ENCODE data around the gene RAVER1. TPM values are rescaled to one million over a fixed set of nuclear protein-coding genes. Genes with fewer than 3 reads are reported as not detected.
"Not testable (repeated sequence)": the region's sequence is repeated elsewhere in the genome, so short reads cannot be mapped to it uniquely, and the experiment has no call there.

Gene RAVER1
- total RNA-seq, 1 donor from 2014 or later = 51.8 TPM

DNA sequence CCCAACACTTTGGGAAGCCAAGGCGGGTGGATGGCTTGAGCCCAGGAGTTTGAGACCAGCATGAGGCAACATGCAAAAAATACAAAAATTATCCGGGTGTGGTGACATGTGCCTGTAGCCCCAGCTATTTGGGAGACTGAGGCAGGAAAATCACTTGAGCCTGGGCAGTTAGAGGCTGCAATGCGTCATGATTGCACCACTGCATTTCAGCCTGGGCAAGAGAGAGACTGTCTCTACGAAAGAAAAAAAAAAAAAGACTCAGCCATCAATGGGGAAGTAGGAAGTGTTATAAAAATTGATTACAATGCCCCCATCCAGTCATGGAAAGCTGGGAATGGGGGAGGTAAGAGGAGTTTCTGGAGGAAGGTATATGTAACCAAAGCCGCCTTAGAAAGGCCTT lies 41.6 kb upstream of the RAVER1 start:
- Histone ChIP-seq H3K4me1 (peaks cover 0 to 9% of the 10 kb centered on the region in 2 donors), H3K4me3 (no peak overlapping the region), H3K27me3 (no peaks in the 10 kb centered on the region), H3K9me3 (no peaks in the 10 kb centered on the region), H3K36me3 (peaks cover 6 to 27% of the 10 kb centered on the region in 2 donors), H3K27ac (no peak overlapping the region)
- DNase-seq (ENCODE audit: low spot score in 2 of 2) = no peak
- intact Hi-C loops (cut with DNase I) = no loop called here
- TF ChIP-seq, protein P1, sequence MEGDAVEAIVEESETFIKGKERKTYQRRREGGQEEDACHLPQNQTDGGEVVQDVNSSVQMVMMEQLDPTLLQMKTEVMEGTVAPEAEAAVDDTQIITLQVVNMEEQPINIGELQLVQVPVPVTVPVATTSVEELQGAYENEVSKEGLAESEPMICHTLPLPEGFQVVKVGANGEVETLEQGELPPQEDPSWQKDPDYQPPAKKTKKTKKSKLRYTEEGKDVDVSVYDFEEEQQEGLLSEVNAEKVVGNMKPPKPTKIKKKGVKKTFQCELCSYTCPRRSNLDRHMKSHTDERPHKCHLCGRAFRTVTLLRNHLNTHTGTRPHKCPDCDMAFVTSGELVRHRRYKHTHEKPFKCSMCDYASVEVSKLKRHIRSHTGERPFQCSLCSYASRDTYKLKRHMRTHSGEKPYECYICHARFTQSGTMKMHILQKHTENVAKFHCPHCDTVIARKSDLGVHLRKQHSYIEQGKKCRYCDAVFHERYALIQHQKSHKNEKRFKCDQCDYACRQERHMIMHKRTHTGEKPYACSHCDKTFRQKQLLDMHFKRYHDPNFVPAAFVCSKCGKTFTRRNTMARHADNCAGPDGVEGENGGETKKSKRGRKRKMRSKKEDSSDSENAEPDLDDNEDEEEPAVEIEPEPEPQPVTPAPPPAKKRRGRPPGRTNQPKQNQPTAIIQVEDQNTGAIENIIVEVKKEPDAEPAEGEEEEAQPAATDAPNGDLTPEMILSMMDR (IDR thresholded peaks at IDR 0.05) = no peak

DNA sequence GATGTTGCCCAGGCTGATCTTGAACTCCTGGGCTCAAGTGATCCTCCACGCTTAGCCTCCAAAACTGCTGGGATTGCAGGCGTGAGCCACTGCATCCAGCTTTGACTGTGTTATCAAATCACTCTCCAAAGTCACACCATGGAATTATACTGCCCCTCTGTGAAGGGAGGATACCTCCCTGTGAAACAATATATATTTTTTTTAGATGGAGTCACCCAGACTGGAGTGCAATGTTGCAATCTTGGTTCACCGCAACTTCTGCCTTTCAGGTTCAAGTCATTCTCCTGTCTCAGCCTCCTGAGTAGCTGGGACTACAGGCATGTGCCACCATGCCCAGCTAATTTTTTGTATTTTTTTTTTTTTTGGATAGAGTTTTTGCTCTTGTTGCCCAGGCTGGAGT lies 39.4 kb upstream of the RAVER1 start:
- Histone ChIP-seq H3K27me3 (no peaks in the 10 kb centered on the region), H3K27ac (no peak overlapping the region), H3K36me3 (peaks cover 21 to 46% of the 10 kb centered on the region in 2 donors), H3K4me1 (no peaks in the 10 kb centered on the region), H3K9me3 (no peaks in the 10 kb centered on the region), H3K4me3 (no peak overlapping the region)
- TF ChIP-seq, protein P1 (IDR thresholded peaks at IDR 0.05) = no peak
- DNase-seq (ENCODE audit: low spot score in 2 of 2) = no peak
- intact Hi-C loops (cut with DNase I) = no loop called here

DNA sequence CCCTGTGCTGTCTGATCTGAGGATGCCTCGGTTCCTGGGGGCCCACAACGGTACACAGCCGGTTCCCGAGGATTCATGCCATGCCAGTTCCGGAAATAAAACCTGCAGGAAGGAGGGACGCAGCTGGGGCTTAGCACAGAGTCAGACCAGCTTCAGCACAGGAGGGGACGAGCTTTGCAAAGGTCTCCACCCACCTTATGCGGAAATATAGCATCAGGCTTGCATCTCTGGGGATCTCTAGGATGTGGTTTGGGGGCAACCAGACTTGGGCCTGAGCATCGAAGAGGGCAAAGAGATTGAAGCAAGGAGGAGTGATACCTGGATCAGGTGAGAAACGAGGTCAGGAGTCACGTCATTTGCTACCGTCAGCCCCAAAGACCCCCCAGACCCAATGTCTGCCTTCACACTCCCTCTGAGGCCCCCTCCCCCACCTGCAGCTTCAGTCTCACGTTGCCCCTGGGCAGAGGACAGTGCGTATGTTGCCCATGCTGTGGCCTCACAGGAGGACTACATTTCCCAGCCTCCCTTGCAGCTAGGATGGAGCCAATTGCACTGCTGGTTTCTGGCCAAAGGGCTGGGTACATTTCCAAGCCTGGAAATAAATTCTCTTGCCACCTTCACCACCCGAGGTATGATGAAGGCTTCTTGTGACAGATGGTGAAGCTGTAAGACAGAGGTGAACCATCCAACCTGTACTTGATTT lies 34.9 kb upstream of the RAVER1 start:
- H3K36me3 ChIP-seq = peaks cover 57 to 68% of the 10 kb centered on the region in 2 donors
- no peak overlapping the region for H3K27ac ChIP-seq
- no peaks in the 10 kb centered on the region for H3K4me1 ChIP-seq
- no peaks in the 10 kb centered on the region for H3K9me3 ChIP-seq
- TF ChIP-seq, protein P1 (IDR thresholded peaks at IDR 0.05) = no peak
- H3K27me3 ChIP-seq = no peaks in the 10 kb centered on the region
- intact Hi-C loops (cut with DNase I) = no loop called here
- H3K4me3 ChIP-seq = no peak overlapping the region
- no peak for DNase-seq (ENCODE audit: low spot score in 2 of 2)

DNA sequence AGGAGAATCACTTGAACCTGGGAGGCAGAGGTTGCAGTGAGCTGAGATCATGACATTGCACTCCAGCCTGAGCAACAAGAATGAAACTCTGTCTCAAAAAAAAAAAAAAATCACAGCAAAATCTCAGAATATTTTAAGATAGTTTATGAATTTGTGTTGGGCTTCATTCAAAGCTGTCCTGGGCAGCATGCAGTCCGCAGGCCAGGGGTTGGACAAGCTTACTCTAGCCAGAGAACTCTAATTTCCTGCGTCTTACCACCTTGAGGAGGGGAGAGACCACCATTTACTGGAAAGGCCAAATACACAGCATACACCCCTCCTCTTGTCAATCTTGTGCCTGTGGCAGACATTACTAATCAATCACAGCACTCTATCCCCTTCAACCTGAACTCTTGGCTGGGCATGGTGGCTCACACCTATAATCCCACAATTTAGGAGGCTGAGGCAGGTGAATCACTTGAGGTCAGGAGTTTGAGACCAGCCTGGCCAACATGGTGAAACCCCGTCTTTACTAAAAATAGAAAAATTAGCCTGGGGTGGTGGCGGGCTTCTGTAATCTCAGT lies 33.7 kb upstream of the RAVER1 start:
- H3K27ac ChIP-seq; H3K4me1 ChIP-seq; H3K9me3 ChIP-seq; H3K27me3 ChIP-seq; DNase-seq (ENCODE audit: low spot score in 2 of 2); H3K4me3 ChIP-seq; intact Hi-C loops (cut with DNase I): not testable (repeated sequence)
- H3K36me3 ChIP-seq = peaks cover 62 to 78% of the 10 kb centered on the region in 2 donors

DNA sequence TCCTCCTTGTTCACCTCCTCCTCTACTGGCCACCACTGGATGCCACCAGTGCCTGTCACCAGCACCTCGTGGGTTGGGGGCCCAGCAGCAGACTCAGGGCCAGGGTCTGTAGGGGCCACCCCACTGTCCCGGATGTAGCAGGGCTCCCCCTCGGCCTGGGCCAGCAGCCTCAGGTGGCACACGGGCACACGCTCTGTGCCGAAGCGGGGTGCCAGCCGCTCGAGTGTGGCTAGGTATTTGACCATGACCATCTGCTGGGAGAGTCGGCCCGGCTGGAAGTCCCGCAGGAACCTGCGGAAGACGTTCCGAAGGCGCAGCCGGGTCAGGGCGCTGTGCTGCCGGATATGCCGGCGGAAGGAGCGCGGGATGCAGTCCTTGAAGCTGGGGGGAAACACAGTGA lies 32.2 kb upstream of the RAVER1 start:
- no peak for DNase-seq (ENCODE audit: low spot score in 2 of 2)
- Histone ChIP-seq H3K4me3 (no peak overlapping the region), H3K9me3 (no peaks in the 10 kb centered on the region), H3K36me3 (peaks cover 73 to 88% of the 10 kb centered on the region in 2 donors), H3K27ac (no peak overlapping the region), H3K27me3 (no peaks in the 10 kb centered on the region), H3K4me1 (no peaks in the 10 kb centered on the region)
- intact Hi-C loops (cut with DNase I) = no loop called here
- TF ChIP-seq, protein P1 (IDR thresholded peaks at IDR 0.05) = no peak

DNA sequence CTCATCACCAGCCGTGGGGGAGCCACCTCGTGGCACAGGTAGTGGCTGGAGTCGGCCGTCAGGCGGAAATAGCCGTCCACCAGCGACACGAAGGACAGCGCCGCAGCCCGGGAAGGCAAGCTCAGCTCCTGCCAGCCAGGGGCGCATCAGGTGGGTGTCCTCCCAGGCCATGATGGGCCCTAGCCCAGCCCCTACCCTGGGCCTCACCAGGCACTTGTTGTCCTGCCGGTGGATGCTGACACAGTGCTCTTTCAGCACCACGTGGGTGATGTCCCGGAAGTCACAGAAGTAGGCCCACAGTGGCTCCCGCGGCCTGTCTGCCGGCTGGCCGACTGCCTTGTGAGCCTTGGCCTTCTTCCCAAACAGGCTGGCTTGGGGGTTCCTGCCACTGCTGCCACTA lies 31.3 kb upstream of the RAVER1 start:
- Histone ChIP-seq H3K4me1 (no peaks in the 10 kb centered on the region), H3K36me3 (peaks cover 71 to 91% of the 10 kb centered on the region in 2 donors), H3K4me3 (no peak overlapping the region), H3K9me3 (no peaks in the 10 kb centered on the region), H3K27ac (no peak overlapping the region), H3K27me3 (no peaks in the 10 kb centered on the region)
- TF ChIP-seq, protein P1 (IDR thresholded peaks at IDR 0.05) = no peak
- intact Hi-C loops (cut with DNase I) = no loop called here
- DNase-seq (ENCODE audit: low spot score in 2 of 2) = no peak
